Measurements from ENCODE around the gene PCDHGA7.
"Not testable (repeated sequence)": the region's sequence is repeated elsewhere in the genome, so short reads cannot be mapped to it uniquely, and the experiment has no call there.

PCDHGA7 gene

GRCh38 chr5:141397756-141398551 is 15.4 kb downstream of the PCDHGA7 start, which contains the start of gene PCDHGB5:
Gene PCDHGB5, plus strand, starts transcription at chr5:141397947. Its CDS starts 181 bp downstream, at chr5:141398128.
- not testable (repeated sequence) for DNase-seq (ENCODE audit: low read depth in 3 of 3, low spot score in 1 of 3)

GRCh38 chr5:141398608-141399007 is 16.1 kb downstream of the PCDHGA7 start:
- DNase-seq (ENCODE audit: low read depth in 3 of 3, low spot score in 1 of 3), result no peak

GRCh38 chr5:141399555-141400258 is 17.2 kb downstream of the PCDHGA7 start:
- DNase-seq (ENCODE audit: low read depth in 3 of 3, low spot score in 1 of 3), result no peak

- no peak for DNase-seq (ENCODE audit: low read depth in 3 of 3, low spot score in 1 of 3)
Measured at GRCh38 chr5:141402553-141403243, 20.2 kb downstream of the PCDHGA7 start, which contains the start of gene PCDHGA9. Gene PCDHGA9, plus strand, starts transcription at chr5:141402778. Its CDS starts 175 bp downstream, at chr5:141402953.

- no peak for DNase-seq (ENCODE audit: low read depth in 3 of 3, low spot score in 1 of 3)
Measured at GRCh38 chr5:141403387-141403786, 20.8 kb downstream of the PCDHGA7 start.

GRCh38 chr5:141407790-141408505 is 25.4 kb downstream of the PCDHGA7 start, which contains the start of gene PCDHGB6:
Gene PCDHGB6, plus strand, starts transcription at chr5:141408021. Its CDS starts 182 bp downstream, at chr5:141408203.
- DNase-seq (ENCODE audit: low read depth in 3 of 3, low spot score in 1 of 3), result not testable (repeated sequence)

GRCh38 chr5:141409598-141410306 is 27.2 kb downstream of the PCDHGA7 start:
- no peak for DNase-seq (ENCODE audit: low read depth in 3 of 3, low spot score in 1 of 3)

- no peak for DNase-seq (ENCODE audit: low read depth in 3 of 3, low spot score in 1 of 3)
Measured at GRCh38 chr5:141411575-141411974, 29.0 kb downstream of the PCDHGA7 start.

- DNase-seq (ENCODE audit: low read depth in 3 of 3, low spot score in 1 of 3), result peak in 2 of 3 donors; percentile 13 to 37
Measured at GRCh38 chr5:141412854-141413539, 30.5 kb downstream of the PCDHGA7 start, which contains the start of gene PCDHGA10. Gene PCDHGA10, plus strand, starts transcription at chr5:141412987. Its CDS starts 189 bp downstream, at chr5:141413176.

- no peak for DNase-seq (ENCODE audit: low read depth in 3 of 3, low spot score in 1 of 3)
Measured at GRCh38 chr5:141413540-141414069, 31.1 kb downstream of the PCDHGA7 start.

GRCh38 chr5:141414548-141415274 is 32.2 kb downstream of the PCDHGA7 start:
- DNase-seq (ENCODE audit: low read depth in 3 of 3, low spot score in 1 of 3), result not testable (repeated sequence)

GRCh38 chr5:141415275-141415618 is 32.7 kb downstream of the PCDHGA7 start:
- DNase-seq (ENCODE audit: low read depth in 3 of 3, low spot score in 1 of 3), result not testable (repeated sequence)

GRCh38 chr5:141417494-141418172 is 35.1 kb downstream of the PCDHGA7 start, which contains the start of gene PCDHGB7:
Gene PCDHGB7, plus strand, starts transcription at chr5:141417677. Its CDS starts 183 bp downstream, at chr5:141417860.
- peak in 1 of 3 donors; percentile 41 for DNase-seq (ENCODE audit: low read depth in 3 of 3, low spot score in 1 of 3)

- no peak for DNase-seq (ENCODE audit: low read depth in 3 of 3, low spot score in 1 of 3)
Measured at GRCh38 chr5:141419074-141419880, 36.7 kb downstream of the PCDHGA7 start.

- DNase-seq (ENCODE audit: low read depth in 3 of 3, low spot score in 1 of 3), result no peak
Measured at GRCh38 chr5:141420855-141421488, 38.4 kb downstream of the PCDHGA7 start, which contains the start of gene PCDHGA11. Gene PCDHGA11, plus strand, starts transcription at chr5:141421051. Its CDS starts 177 bp downstream, at chr5:141421228.

GRCh38 chr5:141421489-141421855 is 38.9 kb downstream of the PCDHGA7 start:
- DNase-seq (ENCODE audit: low read depth in 3 of 3, low spot score in 1 of 3), result no peak
